SKM-1 treated with dmso at 0.1 percent for 144 hours (cell line): Measurements from ENCODE around the gene HPCAL1.

Source experiments
- DNase-seq: peaks from one replicate; lab custom pipeline; 2025; ENCODE audit not compliant: unreplicated experiment; lab: John Stamatoyannopoulos, UW

Gene HPCAL1

GRCh38 chr2:10332402-10333246 is 29.9 kb downstream of the HPCAL1 start:
- DNase-seq = no peak

- DNase-seq = peak; percentile 52
Measured at GRCh38 chr2:10333247-10333613, 30.5 kb downstream of the HPCAL1 start.

- DNase-seq = no peak
Measured at GRCh38 chr2:10333966-10334365, 31.3 kb downstream of the HPCAL1 start.

GRCh38 chr2:10335046-10335840 is 32.5 kb downstream of the HPCAL1 start:
- DNase-seq = no peak

GRCh38 chr2:10336283-10336682 is 33.6 kb downstream of the HPCAL1 start:
- no peak for DNase-seq

- no peak for DNase-seq
Measured at GRCh38 chr2:10337449-10338269, 35.0 kb downstream of the HPCAL1 start.

GRCh38 chr2:10338270-10339188 is 35.8 kb downstream of the HPCAL1 start:
- no peak for DNase-seq

GRCh38 chr2:10339647-10340592 is 37.2 kb downstream of the HPCAL1 start:
- DNase-seq = no peak

GRCh38 chr2:10340593-10340975 is 37.9 kb downstream of the HPCAL1 start:
- no peak for DNase-seq

- no peak for DNase-seq
Measured at GRCh38 chr2:10341193-10341592, 38.5 kb downstream of the HPCAL1 start.

GRCh38 chr2:10342245-10342951 is 39.7 kb downstream of the HPCAL1 start:
- DNase-seq = no peak

- no peak for DNase-seq
Measured at GRCh38 chr2:10343191-10343590, 40.5 kb downstream of the HPCAL1 start.

GRCh38 chr2:10343658-10344057 is 41.0 kb downstream of the HPCAL1 start:
- DNase-seq = no peak

GRCh38 chr2:10344105-10345066 is 41.7 kb downstream of the HPCAL1 start:
- peak; percentile 5 for DNase-seq

- DNase-seq = no peak
Measured at GRCh38 chr2:10345126-10345525, 42.4 kb downstream of the HPCAL1 start.

GRCh38 chr2:10345813-10346212 is 43.1 kb downstream of the HPCAL1 start:
- no peak for DNase-seq

GRCh38 chr2:10346929-10347561 is 44.3 kb downstream of the HPCAL1 start:
- DNase-seq = no peak
